ENCODE data around the gene UBE3B.

The UBE3B gene

GRCh38 chr12:109510196-109510595, 32.8 kb downstream of the UBE3B start:
- Histone ChIP-seq H4K20me1 (ENCODE audit: insufficient read depth, low read length) (no peaks in the 10 kb centered on the region), H3K9ac (ENCODE audit: low read length) (no peak overlapping the region), H2AFZ (ENCODE audit: low read length) (no peak overlapping the region), H3F3A (ENCODE audit: insufficient read depth, low read length) (no peaks in the 10 kb centered on the region), H3K36me3 (ENCODE audit: insufficient read depth, low read length) (peaks cover 12% of the 10 kb centered on the region; the same call in 1 of the 2 replicates), H3K4me1 (ENCODE audit: insufficient read depth, low read length, severe bottlenecking) (no peaks in the 10 kb centered on the region), H3K79me2 (ENCODE audit: insufficient read depth, low read length) (no peaks in the 10 kb centered on the region), H3K27me3 (ENCODE audit: insufficient read depth, low read length) (no peaks in the 10 kb centered on the region), H3K4me2 (ENCODE audit: low read length) (no peak overlapping the region), H3K9me3 (ENCODE audit: low read length) (no peaks in the 10 kb centered on the region), H3K4me3 (ENCODE audit: low read depth, low read length, poor library complexity, severe bottlenecking) (no peak overlapping the region), H3K27ac (ENCODE audit: low read depth, low read length, poor library complexity, severe bottlenecking) (no peak overlapping the region), H3K9me2 (ENCODE audit: low read depth, low read length) (no peaks in the 10 kb centered on the region)
- no peak for TF ChIP-seq CTCF (IDR thresholded peaks at IDR 0.05; ENCODE audit: low read length)
- TF ChIP-seq EZH2 (IDR thresholded peaks at IDR 0.05; ENCODE audit: borderline replicate concordance, low read length), result no peak

- TF ChIP-seq EZH2 (IDR thresholded peaks at IDR 0.05; ENCODE audit: borderline replicate concordance, low read length) (no peak), CTCF (IDR thresholded peaks at IDR 0.05; ENCODE audit: low read length) (no peak)
- Histone ChIP-seq H3K4me1 (ENCODE audit: insufficient read depth, low read length, severe bottlenecking) (no peaks in the 10 kb centered on the region), H3K9ac (ENCODE audit: low read length) (no peak overlapping the region), H3K27me3 (ENCODE audit: insufficient read depth, low read length) (no peaks in the 10 kb centered on the region), H3K4me3 (ENCODE audit: low read depth, low read length, poor library complexity, severe bottlenecking) (no peak overlapping the region), H3K4me2 (ENCODE audit: low read length) (no peak overlapping the region), H4K20me1 (ENCODE audit: insufficient read depth, low read length) (no peaks in the 10 kb centered on the region), H3K36me3 (ENCODE audit: insufficient read depth, low read length) (peaks cover 9% of the 10 kb centered on the region; the same call in 1 of the 2 replicates), H3K27ac (ENCODE audit: low read depth, low read length, poor library complexity, severe bottlenecking) (no peak overlapping the region), H3F3A (ENCODE audit: insufficient read depth, low read length) (no peaks in the 10 kb centered on the region), H2AFZ (ENCODE audit: low read length) (no peak overlapping the region), H3K79me2 (ENCODE audit: insufficient read depth, low read length) (no peaks in the 10 kb centered on the region), H3K9me2 (ENCODE audit: low read depth, low read length) (no peaks in the 10 kb centered on the region), H3K9me3 (ENCODE audit: low read length) (no peaks in the 10 kb centered on the region)
These were observed 35.2 kb downstream of the UBE3B start for GRCh38 chr12:109512608-109513007.

GRCh38 chr12:109513051-109513450, 35.6 kb downstream of the UBE3B start:
- Histone ChIP-seq H3K36me3 (ENCODE audit: insufficient read depth, low read length) (peaks cover 9% of the 10 kb centered on the region; the same call in 1 of the 2 replicates), H3K9me2 (ENCODE audit: low read depth, low read length) (no peaks in the 10 kb centered on the region), H3K79me2 (ENCODE audit: insufficient read depth, low read length) (no peaks in the 10 kb centered on the region), H3K4me3 (ENCODE audit: low read depth, low read length, poor library complexity, severe bottlenecking) (no peak overlapping the region), H3K4me2 (ENCODE audit: low read length) (no peak overlapping the region), H3K4me1 (ENCODE audit: insufficient read depth, low read length, severe bottlenecking) (no peaks in the 10 kb centered on the region), H3K9ac (ENCODE audit: low read length) (no peak overlapping the region), H3F3A (ENCODE audit: insufficient read depth, low read length) (no peaks in the 10 kb centered on the region), H3K27ac (ENCODE audit: low read depth, low read length, poor library complexity, severe bottlenecking) (no peak overlapping the region), H4K20me1 (ENCODE audit: insufficient read depth, low read length) (no peaks in the 10 kb centered on the region), H3K9me3 (ENCODE audit: low read length) (no peaks in the 10 kb centered on the region), H3K27me3 (ENCODE audit: insufficient read depth, low read length) (no peaks in the 10 kb centered on the region), H2AFZ (ENCODE audit: low read length) (no peak overlapping the region)
- TF ChIP-seq EZH2 (IDR thresholded peaks at IDR 0.05; ENCODE audit: borderline replicate concordance, low read length) (no peak), CTCF (IDR thresholded peaks at IDR 0.05; ENCODE audit: low read length) (no peak)

Data from OCI-LY1 (cell line).